HEK293T (cell line): ENCODE data around the gene PRKAR1B.

Source experiments
- BHLHE40 ChIP-seq: fragments of 450-650 bp; IDR thresholded peaks from 2 replicates; pipeline ENCODE4 v1.6.1; 2016; ENCODE audit warnings: mild to moderate bottlenecking, moderate library complexity, borderline replicate concordance
- FOXM1 ChIP-seq: fragments of 450-650 bp; IDR thresholded peaks from 2 replicates; pipeline ENCODE4 v1.6.1; 2017; ENCODE audit warnings: mild to moderate bottlenecking, borderline replicate concordance
- L3MBTL2 ChIP-seq: fragments of 450-650 bp; conservative IDR thresholded peaks from 2 replicates; pipeline ENCODE4 v1.6.1; 2016; ENCODE audit warnings: mild to moderate bottlenecking
- SP1 ChIP-seq: fragments of 450-650 bp; IDR thresholded peaks from 2 replicates; pipeline ENCODE4 v1.6.1; 2017
- SUZ12 ChIP-seq: fragments of 450-650 bp; IDR thresholded peaks from 2 replicates; pipeline ENCODE4 v1.6.1; 2016; ENCODE audit warnings: mild to moderate bottlenecking
- ZNF384 ChIP-seq: fragments of 450-650 bp; IDR thresholded peaks from 2 replicates; pipeline ENCODE4 v1.6.1; 2016

- TF ChIP-seq FOXM1 (no peak), BHLHE40 (no peak), L3MBTL2 (no peak), SUZ12 (no peak), ZNF384 (no peak), SP1 (no peak)
Measured at GRCh38 chr7:552868-553635, 174.0 kb downstream of the PRKAR1B start.
